A673 (cell line): ENCODE results near the gene ODC1.

Experiments used
- EZH2 ChIP-seq: fragments of 200-600 bp; sonication (generic); IDR thresholded peaks from 2 replicates; pipeline ENCODE4 v1.6.1; 2017; ENCODE audit warnings: borderline replicate concordance, low read depth, mild to moderate bottlenecking, mixed read lengths, antibody characterized with exemption, low read length; ENCODE audit not compliant: poor library complexity, severe bottlenecking
- TF ChIP-seq, protein P1 (sequence below): fragments of 300-800, 200-600 bp; sonication (generic); conservative IDR thresholded peaks from 2 replicates; pipeline ENCODE4 v1.5.1; 2017; ENCODE audit warnings: low read depth, mild to moderate bottlenecking, antibody characterized with exemption, low read length, moderate library complexity, mixed read lengths

DNA sequence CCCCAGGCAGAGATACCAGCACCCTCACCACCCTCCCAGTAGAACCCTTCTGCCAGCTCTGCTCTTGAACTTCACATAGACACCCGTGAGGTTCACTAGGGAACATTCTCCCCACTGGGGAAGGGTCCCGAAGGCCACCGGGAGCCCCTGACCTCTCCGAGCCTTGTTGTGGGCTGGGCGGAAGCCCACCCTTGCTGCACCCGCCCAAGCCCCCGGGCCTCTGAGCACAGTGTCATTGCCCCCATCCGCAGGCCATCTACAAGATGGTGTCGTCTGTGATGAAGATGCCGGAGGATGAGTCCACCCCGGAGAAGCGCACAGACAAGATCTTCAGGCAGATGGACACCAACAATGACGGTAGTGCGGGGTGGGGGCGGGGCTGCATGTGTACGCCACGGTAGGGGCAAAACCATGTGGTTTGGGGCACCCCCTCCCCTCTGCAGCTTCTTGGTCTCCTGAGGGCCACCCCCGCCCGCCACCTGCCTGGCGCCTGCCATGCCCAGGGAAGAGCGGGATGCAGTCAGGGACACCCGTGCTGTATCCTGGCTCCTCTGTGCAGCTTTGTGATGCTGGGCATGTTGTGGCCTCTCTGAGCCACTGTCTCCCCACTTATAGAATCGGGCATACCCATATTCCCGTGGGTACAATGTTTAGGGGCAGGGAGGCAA, 25.3 kb downstream of the ODC1 start:
- TF ChIP-seq, protein P1, sequence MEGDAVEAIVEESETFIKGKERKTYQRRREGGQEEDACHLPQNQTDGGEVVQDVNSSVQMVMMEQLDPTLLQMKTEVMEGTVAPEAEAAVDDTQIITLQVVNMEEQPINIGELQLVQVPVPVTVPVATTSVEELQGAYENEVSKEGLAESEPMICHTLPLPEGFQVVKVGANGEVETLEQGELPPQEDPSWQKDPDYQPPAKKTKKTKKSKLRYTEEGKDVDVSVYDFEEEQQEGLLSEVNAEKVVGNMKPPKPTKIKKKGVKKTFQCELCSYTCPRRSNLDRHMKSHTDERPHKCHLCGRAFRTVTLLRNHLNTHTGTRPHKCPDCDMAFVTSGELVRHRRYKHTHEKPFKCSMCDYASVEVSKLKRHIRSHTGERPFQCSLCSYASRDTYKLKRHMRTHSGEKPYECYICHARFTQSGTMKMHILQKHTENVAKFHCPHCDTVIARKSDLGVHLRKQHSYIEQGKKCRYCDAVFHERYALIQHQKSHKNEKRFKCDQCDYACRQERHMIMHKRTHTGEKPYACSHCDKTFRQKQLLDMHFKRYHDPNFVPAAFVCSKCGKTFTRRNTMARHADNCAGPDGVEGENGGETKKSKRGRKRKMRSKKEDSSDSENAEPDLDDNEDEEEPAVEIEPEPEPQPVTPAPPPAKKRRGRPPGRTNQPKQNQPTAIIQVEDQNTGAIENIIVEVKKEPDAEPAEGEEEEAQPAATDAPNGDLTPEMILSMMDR = no peak
- TF ChIP-seq EZH2 = no peak
